Tibial nerve (tissue), 4 donors: ENCODE results near the gene RAX2.

Experiments used
- CTCF ChIP-seq, 5 experiments: fragments of 200-600 bp in 3 of 5; fragments of 450-650 bp in 2 of 5; sonication (generic) in 3 of 5; IDR thresholded peaks; one replicate each; pipeline ENCODE4 v1.5.1; 2016 to 2019; ENCODE audit warnings: antibody characterized with exemption in 5 of 5, mild to moderate bottlenecking in 3 of 5, moderate library complexity in 2 of 5
- EP300 ChIP-seq, 2 donors: sonication (generic); formaldehyde crosslinking; IDR thresholded peaks; one replicate each; pipeline ENCODE4 v1.6.1; 2017; ENCODE audit warnings: antibody characterized with exemption in 2 of 2, mild to moderate bottlenecking in 1 of 2
- POLR2A ChIP-seq, 2 donors: fragments of 450-650 bp; IDR thresholded peaks; one replicate each; pipeline ENCODE4 v1.6.1; 2017; ENCODE audit warnings: antibody characterized with exemption in 2 of 2, mild to moderate bottlenecking in 2 of 2, moderate library complexity in 2 of 2

GRCh38 chr19:3774621-3775373 lies 2.8 kb upstream of the RAX2 start:
- TF ChIP-seq POLR2A (IDR thresholded peaks at IDR 0.05) (no peak), EP300 (IDR thresholded peaks at IDR 0.05) (no peak), CTCF (IDR thresholded peaks at IDR 0.05) (no peak)
